Lower leg skin (tissue), 4 donors: ENCODE results near the gene CCDC18. TPM values are rescaled to one million over a fixed set of nuclear protein-coding genes. Genes with fewer than 3 reads are reported as not detected.
"Not testable (repeated sequence)": the region's sequence is repeated elsewhere in the genome, so short reads cannot be mapped to it uniquely, and the experiment has no call there.

ENCODE experiments used
- DNase-seq, 2 donors: peaks; one replicate each; pipeline ENCODE4 v3.0.0-alpha.2; 2019; ENCODE audit warnings: low spot score in 2 of 2
- H3K4me3 ChIP-seq: fragments of 200-600 bp; sonication (generic); 2 replicates; pipeline ENCODE4 v1.5.1; 2017; ENCODE audit warnings: mild to moderate bottlenecking, low read depth; ENCODE audit not compliant: poor library complexity, severe bottlenecking
- POLR2A ChIP-seq, 2 donors: fragments of 450-650 bp; IDR thresholded peaks; one replicate each; pipeline ENCODE4 v1.6.1; 2016 to 2017; ENCODE audit warnings: antibody characterized with exemption in 2 of 2, mild to moderate bottlenecking in 1 of 2, moderate library complexity in 1 of 2
- WGBS, 2 donors: methylation state at CpG; one replicate each; pipeline ENCODE4 v1.1.5; 2018; 5-methylcytosine and 5-hydroxymethylcytosine counted together
- intact Hi-C: fragments of 100-400 bp; cut with DNase I; formaldehyde crosslinking; loops from one replicate; pipeline ENCODE4 v1.15.0; 2023; ENCODE audit warnings: low total_unique reads
- total RNA-seq, 4 donors: library from RNA; depleted of rRNA; stranded (reverse); fragments of >200 nt; gene quantifications; one replicate each; pipeline ENCODE4 v1.1.0, GENCODE V29; 2016
- TF ChIP-seq, protein P1 (sequence below), 3 donors: fragments of 450-650 bp; IDR thresholded peaks; one replicate each; pipeline ENCODE4 v1.5.1; 2016; ENCODE audit warnings: antibody characterized with exemption in 3 of 3, mild to moderate bottlenecking in 3 of 3, moderate library complexity in 2 of 3

The CCDC18 gene
- total RNA-seq, 4 donors from 2014 or later = 5.8 to 8.9 (median 6.5) TPM

DNA sequence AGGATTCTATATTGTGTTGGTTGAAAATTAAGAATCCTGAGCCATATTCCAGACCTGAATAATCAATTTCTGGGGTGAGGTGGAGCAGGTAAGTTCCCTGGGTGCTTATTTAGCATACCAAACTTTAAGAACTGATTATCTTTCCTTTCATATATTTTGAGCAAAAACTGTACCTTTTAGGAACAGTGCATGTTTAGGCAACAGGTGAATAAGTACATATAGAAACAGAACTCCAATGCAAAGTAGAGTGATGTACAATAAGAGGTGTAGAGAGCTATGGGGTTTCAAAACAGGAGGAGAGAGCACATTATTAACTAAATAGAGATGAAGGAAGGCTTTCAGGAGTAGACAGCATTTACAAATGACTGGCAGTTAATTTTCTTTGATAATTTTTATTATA, 29.1 kb upstream of the CCDC18 start:
- TF ChIP-seq POLR2A (IDR thresholded peaks at IDR 0.05) = no peak
- TF ChIP-seq, protein P1, sequence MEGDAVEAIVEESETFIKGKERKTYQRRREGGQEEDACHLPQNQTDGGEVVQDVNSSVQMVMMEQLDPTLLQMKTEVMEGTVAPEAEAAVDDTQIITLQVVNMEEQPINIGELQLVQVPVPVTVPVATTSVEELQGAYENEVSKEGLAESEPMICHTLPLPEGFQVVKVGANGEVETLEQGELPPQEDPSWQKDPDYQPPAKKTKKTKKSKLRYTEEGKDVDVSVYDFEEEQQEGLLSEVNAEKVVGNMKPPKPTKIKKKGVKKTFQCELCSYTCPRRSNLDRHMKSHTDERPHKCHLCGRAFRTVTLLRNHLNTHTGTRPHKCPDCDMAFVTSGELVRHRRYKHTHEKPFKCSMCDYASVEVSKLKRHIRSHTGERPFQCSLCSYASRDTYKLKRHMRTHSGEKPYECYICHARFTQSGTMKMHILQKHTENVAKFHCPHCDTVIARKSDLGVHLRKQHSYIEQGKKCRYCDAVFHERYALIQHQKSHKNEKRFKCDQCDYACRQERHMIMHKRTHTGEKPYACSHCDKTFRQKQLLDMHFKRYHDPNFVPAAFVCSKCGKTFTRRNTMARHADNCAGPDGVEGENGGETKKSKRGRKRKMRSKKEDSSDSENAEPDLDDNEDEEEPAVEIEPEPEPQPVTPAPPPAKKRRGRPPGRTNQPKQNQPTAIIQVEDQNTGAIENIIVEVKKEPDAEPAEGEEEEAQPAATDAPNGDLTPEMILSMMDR (IDR thresholded peaks at IDR 0.05) = no peak
- intact Hi-C loops = no loop called here
- no peak for DNase-seq

DNA sequence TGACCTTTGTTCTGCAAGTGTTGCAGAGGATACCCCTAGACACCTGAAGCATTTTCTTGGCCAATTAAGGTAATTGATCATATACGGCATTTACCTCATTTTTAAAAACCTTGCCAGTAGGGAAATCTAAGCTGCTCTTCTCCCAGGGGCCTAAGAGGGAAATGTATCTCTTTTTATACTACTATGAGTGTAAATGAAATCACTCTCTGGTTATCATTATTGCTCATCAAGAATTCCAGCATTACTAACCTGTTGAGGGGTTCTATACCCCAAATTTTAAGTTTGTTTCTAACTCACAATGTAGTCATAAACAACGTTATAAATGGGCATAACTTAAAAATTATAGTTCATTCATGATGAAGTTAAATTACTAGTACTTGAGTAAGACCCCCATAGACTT, 27.7 kb upstream of the CCDC18 start:
- intact Hi-C loops = no loop called here
- WGBS, 2 donors = 88 to 92% methylated on average over 2 of the region's 2 CpGs
- TF ChIP-seq, protein P1 (IDR thresholded peaks at IDR 0.05) = no peak
- TF ChIP-seq POLR2A (IDR thresholded peaks at IDR 0.05) = no peak
- no peak overlapping the region for H3K4me3 ChIP-seq
- no peak for DNase-seq

More for the DNA sequence above, 29.1 kb upstream of the CCDC18 start:
- H3K4me3 ChIP-seq = no peak overlapping the region

DNA sequence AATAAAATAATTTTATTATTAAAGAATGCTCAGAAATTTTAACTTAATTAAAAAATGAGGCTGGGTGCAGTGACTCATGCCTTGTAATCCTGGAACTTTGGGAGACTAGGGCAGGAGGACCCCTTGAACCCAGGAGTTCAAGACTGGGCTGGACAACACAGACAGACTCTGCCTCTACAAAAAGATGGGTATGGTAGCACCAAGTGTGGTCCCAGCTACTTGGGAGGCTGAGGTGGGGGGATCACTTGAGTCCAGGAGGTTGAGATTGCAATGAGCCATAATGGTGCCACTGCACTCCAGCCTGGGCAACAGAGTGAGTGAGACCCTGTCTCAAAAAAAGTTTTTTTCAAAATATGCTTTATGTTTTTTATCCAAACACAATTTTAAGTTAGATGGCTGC, 25.6 kb upstream of the CCDC18 start:
- no peak for DNase-seq
- intact Hi-C loops = no loop called here
- no peak for TF ChIP-seq POLR2A (IDR thresholded peaks at IDR 0.05)
- TF ChIP-seq, protein P1 (IDR thresholded peaks at IDR 0.05) = no peak
- no peak overlapping the region for H3K4me3 ChIP-seq

DNA sequence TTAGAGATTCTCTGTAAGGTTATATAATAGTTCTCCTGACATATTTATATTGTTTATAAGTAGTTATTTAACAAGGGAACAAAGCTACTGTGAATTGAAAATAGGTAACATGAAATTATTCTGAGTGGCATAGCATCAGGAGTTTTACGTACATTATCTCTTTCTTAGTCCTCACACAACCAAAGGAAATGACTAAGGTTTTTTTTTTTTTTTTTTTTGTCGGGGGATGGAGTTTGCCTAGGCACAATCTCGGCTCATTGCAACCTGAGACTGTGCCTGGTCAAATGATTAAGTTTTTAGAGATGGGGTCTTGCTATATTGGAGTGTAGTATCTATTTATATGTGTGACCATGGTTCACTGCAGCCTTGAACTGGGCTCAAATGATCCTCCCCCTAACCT, 25.2 kb upstream of the CCDC18 start:
- H3K4me3 ChIP-seq = no peak overlapping the region
- 75 to 83% methylated on average over 3 of the region's 3 CpGs for WGBS, 2 donors
- TF ChIP-seq POLR2A (IDR thresholded peaks at IDR 0.05) = no peak
- TF ChIP-seq, protein P1 (IDR thresholded peaks at IDR 0.05) = no peak
- intact Hi-C loops = no loop called here
- no peak for DNase-seq

DNA sequence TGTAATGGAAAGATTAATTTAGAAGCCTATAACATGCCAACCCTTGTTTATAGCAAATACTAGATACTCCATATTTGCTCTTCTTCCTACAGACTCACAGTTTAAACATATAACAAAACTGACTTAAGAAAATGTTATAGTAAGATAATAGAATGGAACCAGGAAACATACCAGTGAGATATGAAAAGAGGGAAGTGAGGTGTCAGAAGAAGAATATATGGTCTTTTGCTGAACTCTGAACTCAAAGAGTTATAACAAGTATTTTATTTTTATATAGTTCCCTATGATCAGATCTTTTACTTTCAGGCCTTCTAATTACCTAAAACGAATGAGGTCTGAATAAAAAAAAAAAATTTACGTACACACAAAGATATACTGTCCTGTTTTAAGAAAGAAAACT, 21.2 kb upstream of the CCDC18 start:
- intact Hi-C loops = no loop called here
- no peak overlapping the region for H3K4me3 ChIP-seq
- WGBS, 2 donors = 87 to 90% methylated on average over 2 of the region's 2 CpGs

DNA sequence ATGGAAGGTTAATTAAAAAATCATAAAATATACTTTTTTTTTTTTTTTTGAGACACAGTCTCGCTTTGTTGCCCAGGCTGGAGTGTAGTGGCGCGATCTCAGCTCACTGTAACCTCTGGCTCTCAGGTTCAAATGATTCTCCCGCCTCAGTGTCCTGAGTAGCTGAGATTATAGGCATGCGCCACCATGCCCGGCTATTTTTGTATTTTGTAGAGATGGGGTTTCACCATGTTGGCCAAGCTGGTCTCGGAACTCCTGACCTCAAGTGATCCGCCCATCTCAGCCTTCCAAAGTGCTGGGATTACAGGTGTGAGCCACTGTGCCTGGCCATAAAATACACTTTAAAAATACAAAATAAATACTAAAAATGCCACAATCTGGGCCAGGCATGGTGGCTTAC, 17.2 kb upstream of the CCDC18 start:
- 95 to 96% methylated on average over 8 of the region's 8 CpGs for WGBS, 2 donors
- H3K4me3 ChIP-seq, DNase-seq, intact Hi-C loops: not testable (repeated sequence)

More for the DNA sequence above, 21.2 kb upstream of the CCDC18 start:
- no peak for DNase-seq
- TF ChIP-seq, protein P1 (IDR thresholded peaks at IDR 0.05) = no peak
